Mucosa of descending colon (tissue), 3 donors: ENCODE results near the gene KCNIP1. TPM values are rescaled to one million over a fixed set of nuclear protein-coding genes. Genes with fewer than 3 reads are reported as not detected.
A peak's percentile ranks its signal among the peaks of the same experiment; 100 is the strongest.

Experiments used
- ATAC-seq: fragments of 200-7000 bp; cut with Tn5 transposase; one replicate; pipeline ENCODE4 v1.9.1; 2020; ENCODE audit warnings: mild to moderate bottlenecking, moderate library complexity
- DNase-seq, 3 donors: peaks; one replicate each; pipeline ENCODE4 v3.0.0-alpha.2; 2020
- H3K36me3 ChIP-seq: fragments of 200-600 bp; one replicate; pipeline ENCODE4 v1.8.0; 2021; ENCODE audit warnings: low read depth, mild to moderate bottlenecking
- H3K4me1 ChIP-seq: fragments of 200-600 bp; one replicate; pipeline ENCODE4 v1.8.0; 2021; ENCODE audit warnings: low read depth, mild to moderate bottlenecking
- H3K4me3 ChIP-seq: fragments of 200-600 bp; one replicate; pipeline ENCODE4 v1.8.0; 2021; ENCODE audit warnings: mild to moderate bottlenecking
- H3K9me3 ChIP-seq: fragments of 200-600 bp; one replicate; pipeline ENCODE4 v1.8.0; 2021; ENCODE audit warnings: mild to moderate bottlenecking
- intact Hi-C, 2 donors: fragments of 100-400 bp; cut with DNase I in 1 of 2; cut with micrococcal nuclease in 1 of 2; formaldehyde crosslinking; loops; one replicate each; pipeline versions ENCODE4 v1.11.0 to v1.11.1; 2022; cut with DNase I, micrococcal nuclease
- total RNA-seq, 3 donors: library from RNA; stranded (reverse); fragmentation: NEBNext Ultra II Directional in 2 of 3; extraction: Animal tissue kit (Norgen Biotek cat#: 25700) in 2 of 3; gene quantifications; one replicate each; pipeline versions ENCODE4 v1.2.1 to v1.2.4, GENCODE V29; 2021 to 2023
- TF ChIP-seq, protein P1 (sequence below): fragments of 200-600 bp; IDR thresholded peaks from one replicate; pipeline ENCODE4 v1.8.0; 2022; ENCODE audit warnings: antibody characterized with exemption, mild to moderate bottlenecking
- donor health status: DM: no; HTN: no; CAD: no; lungs with moderate emphysema.
- donor health status: DM: no; HTN: no; CAD: no.
- donor health status: DM: no; HTN: yes; CAD: no.

KCNIP1 gene
- total RNA-seq, 3 donors from 2014 or later, result 0.79 TPM; not detected in 2

DNA sequence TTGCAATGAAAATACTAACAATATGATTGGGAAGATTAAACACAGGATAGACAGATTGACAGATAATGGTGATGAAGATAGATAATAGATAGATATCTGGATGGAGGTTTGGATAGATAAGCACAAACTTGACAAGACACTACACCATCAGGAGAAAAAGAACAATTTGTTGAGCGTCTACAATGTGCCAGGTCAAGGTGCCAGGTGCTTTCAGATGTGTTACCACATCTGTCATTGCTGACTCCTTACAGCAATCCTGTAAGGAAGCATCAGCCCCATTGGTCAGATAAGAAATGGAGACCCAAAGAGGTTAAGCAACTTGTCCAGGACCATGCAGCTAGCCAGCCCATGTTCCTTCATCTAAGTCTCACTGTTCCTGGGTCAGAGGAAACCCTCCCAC, 278.1 kb downstream of the KCNIP1 start:
- peak; percentile 32 for ATAC-seq
- intact Hi-C loops, result no loop called here

DNA sequence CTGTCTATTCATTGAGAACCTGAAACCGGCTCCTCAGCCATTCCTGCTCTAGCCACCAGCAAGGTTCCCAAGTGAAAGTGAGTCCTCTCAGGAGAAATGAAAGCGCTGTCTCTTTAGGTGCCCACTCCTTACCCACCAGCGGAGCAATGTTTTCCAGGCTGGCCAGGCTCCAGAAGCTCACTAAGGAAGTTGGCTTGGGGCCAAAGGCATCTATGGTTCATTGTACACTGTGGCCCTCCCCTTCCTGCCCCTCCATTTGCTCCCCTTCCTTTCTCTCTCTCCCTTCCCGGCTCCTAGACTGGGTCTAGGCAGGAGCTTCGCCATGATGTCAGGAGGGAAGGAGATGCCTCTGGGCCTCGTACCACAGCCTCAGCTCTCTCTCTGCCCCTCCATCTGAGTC, 278.6 kb downstream of the KCNIP1 start:
- Histone ChIP-seq H3K36me3 (no peaks in the 10 kb centered on the region), H3K9me3 (no peaks in the 10 kb centered on the region), H3K4me3 (no peak overlapping the region), H3K4me1 (no peaks in the 10 kb centered on the region)
- intact Hi-C loops, result no loop called here
- DNase-seq (peak in 2 of 3 donors; percentile 61 to 69), ATAC-seq (peak; percentile 90)
- TF ChIP-seq, protein P1, sequence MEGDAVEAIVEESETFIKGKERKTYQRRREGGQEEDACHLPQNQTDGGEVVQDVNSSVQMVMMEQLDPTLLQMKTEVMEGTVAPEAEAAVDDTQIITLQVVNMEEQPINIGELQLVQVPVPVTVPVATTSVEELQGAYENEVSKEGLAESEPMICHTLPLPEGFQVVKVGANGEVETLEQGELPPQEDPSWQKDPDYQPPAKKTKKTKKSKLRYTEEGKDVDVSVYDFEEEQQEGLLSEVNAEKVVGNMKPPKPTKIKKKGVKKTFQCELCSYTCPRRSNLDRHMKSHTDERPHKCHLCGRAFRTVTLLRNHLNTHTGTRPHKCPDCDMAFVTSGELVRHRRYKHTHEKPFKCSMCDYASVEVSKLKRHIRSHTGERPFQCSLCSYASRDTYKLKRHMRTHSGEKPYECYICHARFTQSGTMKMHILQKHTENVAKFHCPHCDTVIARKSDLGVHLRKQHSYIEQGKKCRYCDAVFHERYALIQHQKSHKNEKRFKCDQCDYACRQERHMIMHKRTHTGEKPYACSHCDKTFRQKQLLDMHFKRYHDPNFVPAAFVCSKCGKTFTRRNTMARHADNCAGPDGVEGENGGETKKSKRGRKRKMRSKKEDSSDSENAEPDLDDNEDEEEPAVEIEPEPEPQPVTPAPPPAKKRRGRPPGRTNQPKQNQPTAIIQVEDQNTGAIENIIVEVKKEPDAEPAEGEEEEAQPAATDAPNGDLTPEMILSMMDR, result no peak

More for the DNA sequence above, 278.1 kb downstream of the KCNIP1 start:
- Histone ChIP-seq H3K4me3 (no peak overlapping the region), H3K36me3 (no peaks in the 10 kb centered on the region), H3K9me3 (no peaks in the 10 kb centered on the region), H3K4me1 (no peaks in the 10 kb centered on the region)
- TF ChIP-seq, protein P1, result no peak
- no peak for DNase-seq

DNA sequence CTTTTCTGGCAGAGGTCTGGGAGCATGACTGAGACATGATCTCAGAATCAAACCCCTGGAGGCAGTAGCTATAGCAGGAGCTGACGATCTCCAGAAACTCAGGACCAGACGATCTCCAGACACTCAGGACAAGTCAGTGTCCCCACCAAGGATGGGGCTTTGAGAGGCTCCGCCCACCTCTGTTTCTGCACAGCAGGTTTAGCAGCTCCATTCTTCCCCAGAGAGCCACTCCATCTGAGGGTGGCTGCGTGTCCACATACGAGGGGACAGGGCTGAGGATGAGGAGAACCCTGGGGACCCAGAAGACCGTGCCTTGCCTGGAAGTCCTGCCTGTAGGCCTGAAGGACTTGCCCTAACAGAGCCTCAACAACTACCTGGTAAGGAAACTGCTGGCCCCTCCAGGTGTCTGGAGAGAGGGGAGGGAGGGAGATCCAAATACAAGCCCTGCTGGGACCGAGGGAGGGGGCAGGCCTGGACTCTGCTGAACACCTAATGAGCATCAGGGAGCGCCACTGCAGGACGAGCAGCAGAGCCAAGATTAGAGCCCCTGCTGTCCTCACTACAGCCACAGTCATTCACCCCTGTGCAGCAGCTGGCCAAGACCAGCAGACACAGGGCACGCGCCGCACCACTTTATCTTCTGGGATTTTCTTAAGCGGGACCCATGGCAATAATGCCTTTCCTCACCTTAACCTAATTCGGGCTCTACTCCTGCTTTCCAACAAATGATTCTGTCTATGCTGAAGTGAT, 279.9 kb downstream of the KCNIP1 start, which contains the start of gene GABRP:
Gene GABRP, plus strand, starts transcription at position 228 of the 750 bp plus-strand sequence. CDS start 4,891 bp downstream, outside the sequence.
- intact Hi-C loops, result no loop called here
- DNase-seq (no peak), ATAC-seq (no peak)
- Histone ChIP-seq H3K36me3 (no peaks in the 10 kb centered on the region), H3K4me1 (no peaks in the 10 kb centered on the region), H3K4me3 (no peak within 1 kb of the TSS), H3K9me3 (no peaks in the 10 kb centered on the region)
- TF ChIP-seq, protein P1, result no peak

DNA sequence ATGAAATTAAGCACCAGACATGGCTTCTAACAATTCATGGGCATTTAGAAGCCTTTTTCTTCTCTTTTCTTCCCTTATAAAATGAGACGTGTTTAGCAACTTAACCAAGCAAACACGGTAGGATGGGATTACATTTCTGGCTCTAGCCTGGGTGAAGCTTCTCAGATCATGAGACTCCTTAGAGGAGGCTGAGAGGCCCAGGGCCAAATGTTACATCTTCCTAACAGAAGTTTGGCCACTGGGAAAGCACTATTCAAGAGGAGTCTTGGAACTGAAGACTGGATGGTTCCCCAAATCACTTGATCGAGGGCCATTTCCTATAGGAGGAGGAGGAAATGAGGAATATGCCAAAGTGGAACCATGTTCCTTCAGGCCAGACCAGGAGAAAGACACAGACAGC, 281.6 kb downstream of the KCNIP1 start:
- ATAC-seq (no peak), DNase-seq (no peak)
- H3K4me3 ChIP-seq, result no peak overlapping the region
- H3K4me1 ChIP-seq, result no peaks in the 10 kb centered on the region
- no peaks in the 10 kb centered on the region for H3K36me3 ChIP-seq
- intact Hi-C loops, result no loop called here
- TF ChIP-seq, protein P1, result no peak
- no peaks in the 10 kb centered on the region for H3K9me3 ChIP-seq

Other genes starting within 250 kb of the KCNIP1 start
- 10 to 100 TPM; 13.5 to 24.5 (median 22.9) TPM for gene LCP2, start 206.2 kb upstream of the KCNIP1 start, total RNA-seq
- gene KCNMB1, start 114.7 kb upstream of the KCNIP1 start, total RNA-seq, result 10 to 100 TPM in 1 of 3 donors, 1 to 10 TPM in 2; 1.5 to 59.1 (median 5.5) TPM